ENCODE data around the gene FTCDNL1.

GRCh38 chr2:199874209-199874608, 23.2 kb upstream of the FTCDNL1 start:
- TF ChIP-seq CTCF (IDR thresholded peaks at IDR 0.05) = no peak
- TF ChIP-seq POLR2A (IDR thresholded peaks at IDR 0.05) = no peak
